SKM-1 (cell line): ENCODE data around the gene DPF3.

Experiments
- DNase-seq: peaks from one replicate; lab custom pipeline; 2025; ENCODE audit not compliant: unreplicated experiment; lab: John Stamatoyannopoulos, UW

DPF3 gene

GRCh38 chr14:72652179-72652578 is 241.7 kb downstream of the DPF3 start:
- no peak for DNase-seq

GRCh38 chr14:72651714-72652113 is 242.2 kb downstream of the DPF3 start:
- DNase-seq: no peak

GRCh38 chr14:72651081-72651480 is 242.8 kb downstream of the DPF3 start:
- no peak for DNase-seq

GRCh38 chr14:72649603-72650227 is 244.2 kb downstream of the DPF3 start:
- DNase-seq: no peak

- DNase-seq: no peak
Observed at GRCh38 chr14:72647782-72648181, 246.1 kb downstream of the DPF3 start.

GRCh38 chr14:72646861-72647528 is 246.9 kb downstream of the DPF3 start:
- no peak for DNase-seq

GRCh38 chr14:72645706-72646105 is 248.2 kb downstream of the DPF3 start:
- no peak for DNase-seq

GRCh38 chr14:72644758-72645489 is 249.0 kb downstream of the DPF3 start:
- DNase-seq: no peak

- no peak for DNase-seq
Observed at GRCh38 chr14:72644038-72644437, 249.9 kb downstream of the DPF3 start.

- DNase-seq: no peak
Observed at GRCh38 chr14:72643317-72643801, 250.5 kb downstream of the DPF3 start.

GRCh38 chr14:72640911-72641485 is 252.9 kb downstream of the DPF3 start:
- no peak for DNase-seq

- DNase-seq: no peak
Observed at GRCh38 chr14:72638021-72638420, 255.9 kb downstream of the DPF3 start.

- no peak for DNase-seq
Observed at GRCh38 chr14:72636871-72637270, 257.0 kb downstream of the DPF3 start.

- DNase-seq: no peak
Observed at GRCh38 chr14:72636094-72636493, 257.8 kb downstream of the DPF3 start.

- DNase-seq: no peak
Observed at GRCh38 chr14:72634691-72635616, 258.9 kb downstream of the DPF3 start.

GRCh38 chr14:72633551-72633950 is 260.4 kb downstream of the DPF3 start:
- no peak for DNase-seq

- DNase-seq: no peak
Observed at GRCh38 chr14:72632727-72633126, 261.2 kb downstream of the DPF3 start.

GRCh38 chr14:72631401-72631800 is 262.5 kb downstream of the DPF3 start:
- no peak for DNase-seq

- no peak for DNase-seq
Observed at GRCh38 chr14:72630374-72630773, 263.5 kb downstream of the DPF3 start.

- DNase-seq: no peak
Observed at GRCh38 chr14:72629534-72629933, 264.4 kb downstream of the DPF3 start.

GRCh38 chr14:72625689-72626088 is 268.2 kb downstream of the DPF3 start:
- no peak for DNase-seq
